DMS114 treated with DMSO at 0.1 percent for 48 hours (cell line): ENCODE results near the gene EPHB6.

Source experiments
- DNase-seq: peaks from one replicate; lab custom pipeline; 2025; ENCODE audit not compliant: unreplicated experiment; lab: John Stamatoyannopoulos, UW

The EPHB6 gene

GRCh38 chr7:142894112-142894984 lies 39.5 kb downstream of the EPHB6 start:
- DNase-seq, result no peak

DNA sequence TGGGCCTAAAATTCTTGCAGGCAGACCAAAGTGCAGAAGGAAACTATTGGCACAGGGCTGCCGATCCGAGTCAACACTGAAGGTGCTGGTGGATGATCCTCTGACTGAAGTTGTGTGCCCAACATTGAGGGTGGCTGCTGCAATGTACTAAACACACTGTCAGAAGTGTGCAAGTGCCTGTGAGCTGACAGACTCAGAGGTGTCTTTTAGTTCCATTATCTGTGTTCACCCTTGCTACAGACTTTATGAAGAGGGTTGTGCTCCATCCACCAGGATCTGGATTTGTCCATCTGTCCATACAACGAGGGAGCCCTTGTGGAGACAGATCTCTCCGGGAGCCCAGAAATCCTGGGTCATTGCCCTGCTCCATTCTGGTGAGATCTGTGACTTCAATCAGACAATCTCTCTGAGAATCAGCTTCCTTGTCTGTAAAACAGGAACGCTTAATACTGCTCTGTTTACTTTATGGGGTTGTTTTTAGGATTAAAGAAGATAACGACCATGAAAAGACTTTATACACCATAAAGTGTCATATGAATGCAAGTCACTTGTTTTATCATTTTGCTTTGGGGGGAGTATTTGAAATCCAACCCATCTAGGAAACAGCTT lies 40.2 kb downstream of the EPHB6 start:
- no peak for DNase-seq

GRCh38 chr7:142896151-142896550 lies 41.3 kb downstream of the EPHB6 start:
- no peak for DNase-seq

- DNase-seq, result no peak
Observed at GRCh38 chr7:142896741-142897379, 42.0 kb downstream of the EPHB6 start.

GRCh38 chr7:142897691-142898090 lies 42.8 kb downstream of the EPHB6 start:
- no peak for DNase-seq

- no peak for DNase-seq
Observed at GRCh38 chr7:142898377-142899170, 43.7 kb downstream of the EPHB6 start.

- DNase-seq, result no peak
Observed at GRCh38 chr7:142899661-142900060, 44.8 kb downstream of the EPHB6 start.

GRCh38 chr7:142901426-142902259 lies 46.8 kb downstream of the EPHB6 start:
- DNase-seq, result no peak

DNA sequence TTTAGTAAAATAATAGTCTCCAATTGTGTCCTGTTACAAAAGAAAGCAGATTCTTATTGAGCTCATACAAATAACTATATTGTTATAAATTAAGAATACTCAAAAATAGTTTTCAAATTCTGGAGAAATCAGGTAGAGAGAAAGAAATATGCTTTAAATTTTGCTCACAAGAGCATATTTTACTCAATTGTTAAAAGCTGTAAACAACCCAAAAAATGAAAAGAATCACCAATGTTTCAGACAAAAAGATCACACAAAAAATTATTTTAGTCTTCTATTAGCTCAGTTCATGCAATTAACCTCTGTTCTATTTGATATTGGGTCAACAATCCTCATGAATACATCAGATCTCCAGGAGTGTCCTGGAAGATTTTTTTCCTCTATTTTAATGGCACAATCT lies 49.3 kb downstream of the EPHB6 start:
- no peak for DNase-seq

DNA sequence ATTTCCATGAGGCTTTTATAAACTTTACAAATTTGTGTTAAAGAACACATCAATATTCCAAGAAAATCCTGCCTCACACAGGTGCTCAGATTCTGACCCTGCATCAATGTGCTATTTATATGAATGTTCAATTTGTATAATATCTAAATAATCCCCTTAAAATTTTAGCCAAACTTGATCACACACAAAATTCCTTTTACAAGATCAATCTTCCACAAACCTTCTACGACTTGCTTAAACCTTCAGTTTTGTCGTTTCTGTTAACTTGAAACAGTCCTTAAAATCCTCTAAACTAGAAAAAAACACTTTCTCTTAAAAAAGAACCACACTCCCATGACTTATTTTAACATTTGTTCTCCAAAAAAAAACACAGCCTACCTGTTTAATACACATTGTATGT lies 50.9 kb downstream of the EPHB6 start:
- DNase-seq, result no peak

- no peak for DNase-seq
Observed at GRCh38 chr7:142906643-142907042, 51.8 kb downstream of the EPHB6 start.

GRCh38 chr7:142908290-142908689 lies 53.4 kb downstream of the EPHB6 start:
- DNase-seq, result no peak

GRCh38 chr7:142908921-142909890 lies 54.3 kb downstream of the EPHB6 start:
- no peak for DNase-seq

DNA sequence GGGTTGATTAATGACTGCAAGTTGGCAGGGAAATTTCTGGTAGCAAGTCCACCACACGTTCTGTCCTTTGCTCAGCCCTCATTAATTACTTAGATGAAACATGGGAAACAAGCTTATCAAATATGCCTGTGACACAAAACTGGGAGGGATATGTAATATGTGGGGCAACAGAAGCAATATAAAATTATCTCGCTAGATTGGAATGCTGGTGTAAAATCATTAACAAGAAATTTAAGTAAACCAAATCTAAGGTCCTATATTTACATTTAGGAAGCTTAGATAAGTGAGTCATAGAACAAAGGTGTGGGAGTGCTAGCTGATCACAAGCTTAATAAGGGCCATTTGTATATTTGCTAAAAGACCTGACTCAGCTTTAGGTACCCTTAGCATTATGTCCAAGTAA lies 55.2 kb downstream of the EPHB6 start:
- DNase-seq, result no peak

- DNase-seq, result no peak
Observed at GRCh38 chr7:142910481-142910880, 55.6 kb downstream of the EPHB6 start.

DNA sequence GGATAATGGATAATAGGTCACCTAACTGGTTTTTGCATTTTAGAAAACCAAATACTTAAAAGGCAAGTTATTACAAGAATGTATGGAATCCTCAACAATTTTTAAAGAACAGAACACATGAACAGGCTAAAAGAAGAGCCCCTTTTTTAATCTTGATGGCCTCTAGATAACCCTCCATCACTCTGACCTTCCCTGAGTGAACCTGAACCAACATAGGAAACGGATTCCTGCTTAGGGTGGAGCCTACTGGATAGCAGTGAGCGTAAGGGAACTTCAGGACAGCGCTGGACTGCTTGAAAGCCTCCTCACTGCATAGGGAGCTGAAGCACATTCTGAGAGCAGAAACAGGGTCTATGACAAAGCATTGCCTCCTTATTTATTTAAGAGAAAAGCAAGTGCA lies 58.2 kb downstream of the EPHB6 start:
- no peak for DNase-seq

- no peak for DNase-seq
Observed at GRCh38 chr7:142913566-142913965, 58.7 kb downstream of the EPHB6 start.

DNA sequence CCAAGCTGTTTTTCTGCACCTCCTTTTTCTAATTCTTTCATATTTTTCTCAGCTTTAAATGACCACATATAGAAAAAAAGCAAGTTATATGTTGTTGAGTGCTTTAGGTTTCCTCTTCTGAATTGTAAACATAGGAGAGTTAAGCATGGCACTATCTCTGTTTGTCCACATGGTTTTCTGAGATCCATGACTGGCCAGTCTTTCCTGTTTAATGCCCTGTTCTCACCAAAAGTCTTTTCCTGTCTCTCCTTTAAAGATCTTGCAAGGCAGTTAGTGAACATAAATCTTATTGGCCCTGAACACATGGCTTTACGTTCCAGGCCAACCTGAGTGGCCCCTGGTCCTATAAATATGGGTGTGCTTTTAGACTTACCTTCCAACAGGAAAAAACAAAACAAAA lies 59.2 kb downstream of the EPHB6 start:
- DNase-seq, result no peak

- no peak for DNase-seq
Observed at GRCh38 chr7:142915315-142915714, 60.4 kb downstream of the EPHB6 start.
